H1 (cell line): ENCODE data around the gene ICAM2. TPM values are rescaled to one million over a fixed set of nuclear protein-coding genes. Genes with fewer than 3 reads are reported as not detected.

Source experiments
- BCL11A ChIP-seq, 2 experiments: IDR thresholded peaks; one replicate each; pipeline ENCODE4 v1.6.1; 2011; ENCODE audit warnings: low read depth in 2 of 2, low read length in 2 of 2, mild to moderate bottlenecking in 2 of 2
- FOSL1 ChIP-seq: IDR thresholded peaks from 2 replicates; pipeline ENCODE4 v1.6.1; 2011; ENCODE audit warnings: mild to moderate bottlenecking, low read depth, low read length, moderate library complexity; ENCODE audit not compliant: insufficient read depth
- JUND ChIP-seq: IDR thresholded peaks from 2 replicates; pipeline ENCODE4 v1.6.1; 2011; ENCODE audit warnings: mild to moderate bottlenecking, improper control_type of control experiment, low read length
- POLR2AphosphoS5 ChIP-seq: IDR thresholded peaks from 2 replicates; pipeline ENCODE4 v1.6.1; 2011; ENCODE audit warnings: low read depth, low read length
- POU5F1 ChIP-seq: IDR thresholded peaks from 2 replicates; pipeline ENCODE4 v1.6.1; 2011; ENCODE audit warnings: low read depth, mild to moderate bottlenecking, low read length, moderate library complexity
- SP2 ChIP-seq: IDR thresholded peaks from 2 replicates; pipeline ENCODE4 v1.6.1; 2012; ENCODE audit warnings: mild to moderate bottlenecking, low read length, inconsistent platforms
- TEAD4 ChIP-seq: IDR thresholded peaks from 2 replicates; pipeline ENCODE4 v1.6.1; 2012; ENCODE audit warnings: low read depth, low read length, inconsistent platforms, mixed read lengths
- polyA plus RNA-seq, 7 experiments: library from polyadenylated mRNA; depleted of rRNA in 3 of 7; stranded (reverse) in 5 of 7; unstranded in 2 of 7; fragments of >200 nt in 5 of 7; fragments of 200-250 nt in 2 of 7; gene quantifications; 1 replicate in 5 of 7; 2 replicates in 1 of 7; 4 replicates in 1 of 7; pipeline versions ENCODE4 v1.2.1 to v1.2.3, GENCODE V29; 2011 to 2013; ENCODE audit warnings: missing spikeins in 2 of 7, mixed read lengths in 2 of 7
- total RNA-seq: library from RNA; stranded (reverse); fragmentation: NEBNext Ultra II Directional; extraction: Animal tissue kit (Norgen Biotek cat#: 25700); gene quantifications from 2 replicates; pipeline ENCODE4 v1.2.1, GENCODE V29; 2021
- TF ChIP-seq, protein P1 (sequence below): IDR thresholded peaks from 2 replicates; pipeline ENCODE4 v1.6.1; 2011; ENCODE audit warnings: low read length, improper control_type of control experiment

The ICAM2 gene
- total and polyA plus RNA-seq, 2 of the 8 experiments (the other 6 are each of a cell fraction or from before 2014, with no cell fraction given): 0.45 to 0.63 TPM

DNA sequence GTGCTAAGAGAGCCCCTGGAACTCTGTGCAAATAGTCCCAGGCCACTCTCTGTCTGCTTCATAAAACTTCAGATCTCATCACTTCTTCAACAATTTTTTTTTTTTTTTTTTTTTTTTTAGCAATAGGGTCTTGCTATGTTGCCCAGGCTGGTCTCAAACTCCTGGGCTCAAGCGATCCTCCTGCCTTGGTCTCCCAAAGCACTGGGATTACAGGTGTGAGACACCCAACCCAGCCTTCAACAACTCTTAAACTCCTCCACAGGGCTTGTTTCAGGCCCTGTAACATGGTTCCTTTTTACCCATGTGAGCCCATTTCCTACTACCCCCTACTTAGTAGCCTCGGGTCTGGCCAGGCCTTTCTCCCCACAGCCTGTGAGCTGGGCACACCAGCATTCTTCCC, 39.3 kb upstream of the ICAM2 start (continued):
- TF ChIP-seq FOSL1 (no peak), JUND (no peak), POLR2AphosphoS5 (no peak), TEAD4 (no peak), POU5F1 (no peak), SP2 (no peak), BCL11A (IDR thresholded peaks at IDR 0.05; ENCODE audit: low read depth in 2 of 2, low read length in 2 of 2) (no peak)
- TF ChIP-seq, protein P1, sequence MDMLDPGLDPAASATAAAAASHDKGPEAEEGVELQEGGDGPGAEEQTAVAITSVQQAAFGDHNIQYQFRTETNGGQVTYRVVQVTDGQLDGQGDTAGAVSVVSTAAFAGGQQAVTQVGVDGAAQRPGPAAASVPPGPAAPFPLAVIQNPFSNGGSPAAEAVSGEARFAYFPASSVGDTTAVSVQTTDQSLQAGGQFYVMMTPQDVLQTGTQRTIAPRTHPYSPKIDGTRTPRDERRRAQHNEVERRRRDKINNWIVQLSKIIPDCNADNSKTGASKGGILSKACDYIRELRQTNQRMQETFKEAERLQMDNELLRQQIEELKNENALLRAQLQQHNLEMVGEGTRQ: no peak
- TF ChIP-seq, all 59 proteins: peak for 0
